GM19455 (cell line): ENCODE data around the gene CFAP298.
"Not testable (repeated sequence)": the region's sequence is repeated elsewhere in the genome, so short reads cannot be mapped to it uniquely, and the experiment has no call there.

Experiments
- ATAC-seq: cut with Tn5 transposase; IDR thresholded peaks from one replicate; pipeline ENCODE4 v1.9.1; 2021; ENCODE audit not compliant: unreplicated experiment

The CFAP298 gene

GRCh38 chr21:32612075-32612998 lies at the start of gene CFAP298:
Gene CFAP298 (minus strand): TSS chr21:32612377. CDS start chr21:32612243, 134 bp downstream.
- ATAC-seq = peak; percentile 89

GRCh38 chr21:32661026-32661782 lies 49.0 kb upstream of the CFAP298 start:
- not testable (repeated sequence) for ATAC-seq

- no peak for ATAC-seq
Measured at GRCh38 chr21:32658524-32658923, 46.3 kb upstream of the CFAP298 start.

- no peak for ATAC-seq
Measured at GRCh38 chr21:32653326-32653901, 41.2 kb upstream of the CFAP298 start.

- ATAC-seq = no peak
Measured at GRCh38 chr21:32648165-32648564, 36.0 kb upstream of the CFAP298 start.

GRCh38 chr21:32645261-32646182 lies 33.3 kb upstream of the CFAP298 start:
- no peak for ATAC-seq

- no peak for ATAC-seq
Measured at GRCh38 chr21:32641710-32642698, 29.8 kb upstream of the CFAP298 start.

GRCh38 chr21:32626621-32627196 lies 14.5 kb upstream of the CFAP298 start:
- no peak for ATAC-seq

- not testable (repeated sequence) for ATAC-seq
Measured at GRCh38 chr21:32618218-32618617, 6.0 kb upstream of the CFAP298 start.

- no peak for ATAC-seq
Measured at GRCh38 chr21:32613436-32614043, 1.4 kb upstream of the CFAP298 start.

GRCh38 chr21:32612999-32613337 lies 791 bp upstream of the CFAP298 start:
- no peak for ATAC-seq

GRCh38 chr21:32611471-32611997 lies 643 bp downstream of the CFAP298 start:
- ATAC-seq = peak; percentile 17

GRCh38 chr21:32610940-32611339 lies 1.2 kb downstream of the CFAP298 start:
- ATAC-seq = not testable (repeated sequence)

GRCh38 chr21:32608851-32609250 lies 3.3 kb downstream of the CFAP298 start:
- no peak for ATAC-seq

GRCh38 chr21:32605469-32605868 lies 6.7 kb downstream of the CFAP298 start:
- ATAC-seq = no peak

- ATAC-seq = no peak
Measured at GRCh38 chr21:32604464-32604863, 7.7 kb downstream of the CFAP298 start.

GRCh38 chr21:32603131-32603530 lies 9.0 kb downstream of the CFAP298 start:
- no peak for ATAC-seq

- ATAC-seq = no peak
Measured at GRCh38 chr21:32602099-32602498, 10.1 kb downstream of the CFAP298 start.
